NCI-H1436 treated with DMSO at 0.1 percent for 48 hours (cell line): Measurements from ENCODE around the gene TRIM2.

ENCODE experiments used
- DNase-seq: peaks from one replicate; lab custom pipeline; 2025; lab: John Stamatoyannopoulos, UW

TRIM2 gene

GRCh38 chr4:153222707-153223426 is 18.6 kb downstream of the TRIM2 start:
- DNase-seq = no peak

GRCh38 chr4:153223427-153223801 is 19.2 kb downstream of the TRIM2 start:
- no peak for DNase-seq

- no peak for DNase-seq
These were observed 19.7 kb downstream of the TRIM2 start for GRCh38 chr4:153223930-153224329.

- no peak for DNase-seq
These were observed 20.2 kb downstream of the TRIM2 start for GRCh38 chr4:153224474-153224873.

- DNase-seq = no peak
These were observed 23.3 kb downstream of the TRIM2 start for GRCh38 chr4:153227469-153228075.

- DNase-seq = no peak
These were observed 24.4 kb downstream of the TRIM2 start for GRCh38 chr4:153228512-153229140.

- DNase-seq = no peak
These were observed 25.3 kb downstream of the TRIM2 start for GRCh38 chr4:153229545-153229944.

- DNase-seq = no peak
These were observed 28.5 kb downstream of the TRIM2 start for GRCh38 chr4:153232768-153233167.

- DNase-seq = no peak
These were observed 29.6 kb downstream of the TRIM2 start for GRCh38 chr4:153233761-153234371.

GRCh38 chr4:153234885-153235284 is 30.6 kb downstream of the TRIM2 start:
- DNase-seq = no peak

GRCh38 chr4:153238135-153238919 is 34.1 kb downstream of the TRIM2 start:
- DNase-seq = no peak

- no peak for DNase-seq
These were observed 35.2 kb downstream of the TRIM2 start for GRCh38 chr4:153239409-153239808.

- no peak for DNase-seq
These were observed 37.1 kb downstream of the TRIM2 start for GRCh38 chr4:153241295-153241694.

GRCh38 chr4:153241970-153242838 is 38.0 kb downstream of the TRIM2 start:
- DNase-seq = no peak

- no peak for DNase-seq
These were observed 38.6 kb downstream of the TRIM2 start for GRCh38 chr4:153242839-153243324.

- no peak for DNase-seq
These were observed 39.2 kb downstream of the TRIM2 start for GRCh38 chr4:153243468-153243867.

- no peak for DNase-seq
These were observed 40.7 kb downstream of the TRIM2 start for GRCh38 chr4:153244969-153245368.

GRCh38 chr4:153245775-153246174 is 41.5 kb downstream of the TRIM2 start:
- DNase-seq = no peak

- DNase-seq = no peak
These were observed 42.3 kb downstream of the TRIM2 start for GRCh38 chr4:153246446-153247115.

GRCh38 chr4:153247116-153247490 is 42.9 kb downstream of the TRIM2 start:
- DNase-seq = no peak
